A549 (cell line): ENCODE data around the gene TUBD1. TPM values are rescaled to one million over a fixed set of nuclear protein-coding genes. Genes with fewer than 3 reads are reported as not detected.

Experiments used
- CBX2 ChIP-seq: fragments of 200-600 bp; sonication (generic); IDR thresholded peaks from 2 replicates; pipeline ENCODE4 v1.6.1; 2016; ENCODE audit warnings: low read depth, mild to moderate bottlenecking, borderline replicate concordance
- CEBPB ChIP-seq, 2 experiments: fragments of >200 bp in 1 of 2; sonication (Bioruptor Twin) in 1 of 2; formaldehyde crosslinking in 1 of 2; IDR thresholded peaks; 2 replicates each; pipeline ENCODE4 v1.6.1; 2012 to 2016
- CHD2 ChIP-seq: fragments of 150-350 bp; IDR thresholded peaks from 2 replicates; pipeline ENCODE4 v1.6.1; 2014; ENCODE audit warnings: low read length; ENCODE audit not compliant: partially characterized antibody
- CHD4 ChIP-seq: fragments of 200-600 bp; sonication (generic); IDR thresholded peaks from 2 replicates; pipeline ENCODE4 v1.6.1; 2016; ENCODE audit warnings: antibody characterized with exemption, mild to moderate bottlenecking, borderline replicate concordance
- EHF ChIP-seq: fragments of 250-450 bp; sonication (Bioruptor Pico); IDR thresholded peaks from 2 replicates; pipeline ENCODE4 v1.5.0; 2020; ENCODE audit warnings: mild to moderate bottlenecking
- EHMT2 ChIP-seq: fragments of 200-600 bp; sonication (generic); IDR thresholded peaks from 2 replicates; pipeline ENCODE4 v1.6.1; 2016; ENCODE audit warnings: antibody characterized with exemption, low read depth, mild to moderate bottlenecking, moderate library complexity
- FOSB ChIP-seq: fragments of 250-450 bp; sonication (Bioruptor Pico); IDR thresholded peaks from 2 replicates; pipeline ENCODE4 v1.5.0; 2020; ENCODE audit warnings: mild to moderate bottlenecking, moderate library complexity
- FOXS1 ChIP-seq: fragments of 250-450 bp; sonication (Bioruptor Pico); IDR thresholded peaks from 2 replicates; pipeline ENCODE4 v1.5.0; 2020; ENCODE audit warnings: mild to moderate bottlenecking, moderate library complexity
- GATA3 ChIP-seq: IDR thresholded peaks from 2 replicates; pipeline ENCODE4 v1.6.1; 2012; ENCODE audit warnings: borderline replicate concordance
- HDAC2 ChIP-seq: fragments of 200-600 bp; sonication (generic); IDR thresholded peaks from 2 replicates; pipeline ENCODE4 v1.6.1; 2016
- HOXA7 ChIP-seq: fragments of 250-450 bp; sonication (Bioruptor Pico); IDR thresholded peaks from 2 replicates; pipeline ENCODE4 v1.5.0; 2020; ENCODE audit warnings: mild to moderate bottlenecking, moderate library complexity
- HOXB5 ChIP-seq: fragments of 250-450 bp; sonication (Bioruptor Pico); IDR thresholded peaks from 2 replicates; pipeline ENCODE4 v1.5.0; 2020; ENCODE audit warnings: mild to moderate bottlenecking, moderate library complexity
- JUN ChIP-seq, 2 experiments: fragments of >200 bp; sonication (Bioruptor Twin); formaldehyde crosslinking; IDR thresholded peaks; 2 replicates in 1 of 2; 3 replicates in 1 of 2; pipeline ENCODE4 v1.6.1; 2016 to 2017
- JUNB ChIP-seq: fragments of >200 bp; sonication (Bioruptor Twin); formaldehyde crosslinking; IDR thresholded peaks from 2 replicates; pipeline ENCODE4 v1.6.1; 2016
- KDM1A ChIP-seq: fragments of 200-600 bp; sonication (generic); IDR thresholded peaks from 2 replicates; pipeline ENCODE4 v1.6.1; 2016; ENCODE audit warnings: low read depth, mild to moderate bottlenecking
- KDM5A ChIP-seq: fragments of 200-600 bp; sonication (generic); IDR thresholded peaks from 2 replicates; pipeline ENCODE4 v1.6.1; 2016; ENCODE audit warnings: antibody characterized with exemption, mild to moderate bottlenecking
- MAFK ChIP-seq: fragments of 450-650 bp; IDR thresholded peaks from 2 replicates; pipeline ENCODE4 v1.6.1; 2014; ENCODE audit not compliant: partially characterized antibody
- MAZ ChIP-seq: fragments of 150-350 bp; IDR thresholded peaks from 2 replicates; pipeline ENCODE4 v1.6.1; 2014; ENCODE audit warnings: antibody characterized with exemption, low read depth, low read length, borderline replicate concordance
- NR3C1 ChIP-seq: fragments of >200 bp; sonication (Bioruptor Twin); formaldehyde crosslinking; IDR thresholded peaks from 3 replicates; pipeline ENCODE4 v1.6.1; 2017
- PHF8 ChIP-seq: fragments of 200-600 bp; sonication (generic); IDR thresholded peaks from 2 replicates; pipeline ENCODE4 v1.6.1; 2016; ENCODE audit warnings: low read depth, mild to moderate bottlenecking, antibody characterized with exemption, moderate library complexity, borderline replicate concordance
- POLR2AphosphoS2 ChIP-seq: conservative IDR thresholded peaks from 2 replicates; pipeline ENCODE4 v1.6.1; 2012; ENCODE audit warnings: low read length, improper control_type of control experiment, inconsistent platforms
- RARB ChIP-seq: fragments of 250-450 bp; sonication (Bioruptor Pico); IDR thresholded peaks from 2 replicates; pipeline ENCODE4 v1.8.0; 2021; ENCODE audit warnings: mild to moderate bottlenecking, moderate library complexity
- RCOR1 ChIP-seq: fragments of 150-350 bp; IDR thresholded peaks from 2 replicates; pipeline ENCODE4 v1.6.1; 2014; ENCODE audit warnings: antibody characterized with exemption, low read length, low read depth
- RFX5 ChIP-seq: fragments of 450-650 bp; IDR thresholded peaks from 2 replicates; pipeline ENCODE4 v1.7.1; 2014; ENCODE audit warnings: antibody characterized with exemption, mild to moderate bottlenecking, moderate library complexity
- RNF2 ChIP-seq: fragments of 200-600 bp; sonication (generic); IDR thresholded peaks from 2 replicates; pipeline ENCODE4 v1.6.1; 2016; ENCODE audit warnings: low read depth, mild to moderate bottlenecking, antibody characterized with exemption, moderate library complexity, borderline replicate concordance
- TFCP2L1 ChIP-seq: fragments of 250-450 bp; sonication (Bioruptor Pico); IDR thresholded peaks from 2 replicates; pipeline ENCODE4 v1.5.0; 2021; ENCODE audit warnings: mild to moderate bottlenecking
- ZC3H11A ChIP-seq: fragments of 450-650 bp; IDR thresholded peaks from 2 replicates; pipeline ENCODE4 v1.6.1; 2014; ENCODE audit warnings: antibody characterized with exemption, mild to moderate bottlenecking
- polyA plus RNA-seq, 4 experiments: library from polyadenylated mRNA; depleted of rRNA in 3 of 4; stranded (reverse); fragments of >200 nt; fragmentation: RNase III in 1 of 4; extraction: RNeasy Plus Mini Kit Qiagen cat#74134 plus additional on column Dnase treatment in 1 of 4; gene quantifications; 2 replicates in 3 of 4; 3 replicates in 1 of 4; pipeline ENCODE4 v1.2.3, GENCODE V29; 2011 to 2017
- TF ChIP-seq, protein P1 (sequence below): fragments of >200 bp; sonication (Bioruptor Twin); formaldehyde crosslinking; IDR thresholded peaks from 2 replicates; pipeline ENCODE4 v1.6.1; 2016
- TF ChIP-seq, protein P2 (sequence below): fragments of 450-650 bp; IDR thresholded peaks from 2 replicates; pipeline ENCODE4 v1.6.1; 2014; ENCODE audit warnings: antibody characterized with exemption
- TF ChIP-seq, protein P3 (sequence below): fragments of 250-450 bp; sonication (Bioruptor Pico); IDR thresholded peaks from 2 replicates; pipeline ENCODE4 v1.5.0; 2020; ENCODE audit warnings: low read depth, mild to moderate bottlenecking, moderate library complexity

Gene TUBD1
- polyA plus RNA-seq, 2 of the 4 experiments (the other 2 are of a cell fraction) = 15.9 to 24.4 TPM

- TF ChIP-seq GATA3 (no peak), EHF (CRISPR knock-in tag) (peak; percentile 85), EHMT2 (no peak), HOXB5 (peak; percentile 62; the same call in 1 of the 2 replicates), JUN (IDR thresholded peaks at IDR 0.05) (peak; percentile 16 to 94; a peak in 3 of 5 replicates), RFX5 (no peak), MAFK (peak; percentile 26), KDM1A (no peak), RARB (CRISPR knock-in tag) (peak; percentile 88), KDM5A (no peak), CBX2 (no peak), NR3C1 (no peak), ZC3H11A (no peak), CHD4 (no peak), MAZ (no peak), JUNB (no peak), CHD2 (no peak), POLR2AphosphoS2 (no peak), FOXS1 (CRISPR knock-in tag) (no peak), FOSB (CRISPR knock-in tag) (peak; percentile 16; the same call in 1 of the 2 replicates), TFCP2L1 (peak; percentile 91), PHF8 (no peak), RCOR1 (no peak), HOXA7 (CRISPR knock-in tag) (no peak), HDAC2 (no peak), CEBPB (IDR thresholded peaks at IDR 0.05) (no peak), RNF2 (no peak)
- TF ChIP-seq, protein P1, sequence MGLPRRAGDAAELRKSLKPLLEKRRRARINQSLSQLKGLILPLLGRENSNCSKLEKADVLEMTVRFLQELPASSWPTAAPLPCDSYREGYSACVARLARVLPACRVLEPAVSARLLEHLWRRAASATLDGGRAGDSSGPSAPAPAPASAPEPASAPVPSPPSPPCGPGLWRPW = no peak
- TF ChIP-seq, protein P2, sequence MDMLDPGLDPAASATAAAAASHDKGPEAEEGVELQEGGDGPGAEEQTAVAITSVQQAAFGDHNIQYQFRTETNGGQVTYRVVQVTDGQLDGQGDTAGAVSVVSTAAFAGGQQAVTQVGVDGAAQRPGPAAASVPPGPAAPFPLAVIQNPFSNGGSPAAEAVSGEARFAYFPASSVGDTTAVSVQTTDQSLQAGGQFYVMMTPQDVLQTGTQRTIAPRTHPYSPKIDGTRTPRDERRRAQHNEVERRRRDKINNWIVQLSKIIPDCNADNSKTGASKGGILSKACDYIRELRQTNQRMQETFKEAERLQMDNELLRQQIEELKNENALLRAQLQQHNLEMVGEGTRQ = no peak
- TF ChIP-seq, protein P3, sequence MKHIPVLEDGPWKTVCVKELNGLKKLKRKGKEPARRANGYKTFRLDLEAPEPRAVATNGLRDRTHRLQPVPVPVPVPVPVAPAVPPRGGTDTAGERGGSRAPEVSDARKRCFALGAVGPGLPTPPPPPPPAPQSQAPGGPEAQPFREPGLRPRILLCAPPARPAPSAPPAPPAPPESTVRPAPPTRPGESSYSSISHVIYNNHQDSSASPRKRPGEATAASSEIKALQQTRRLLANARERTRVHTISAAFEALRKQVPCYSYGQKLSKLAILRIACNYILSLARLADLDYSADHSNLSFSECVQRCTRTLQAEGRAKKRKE (CRISPR knock-in tag) = peak; percentile 85
These were observed 64.8 kb downstream of the TUBD1 start (continued) for GRCh38 chr17:59827721-59828477.
